D721Med (cell line): ENCODE results near the gene BACE1.
"Not testable (repeated sequence)": the region's sequence is repeated elsewhere in the genome, so short reads cannot be mapped to it uniquely, and the experiment has no call there.

Experiments used
- DNase-seq: peaks from one replicate; pipeline ENCODE4 v3.0.0; 2011; ENCODE audit warnings: low spot score; ENCODE audit not compliant: insufficient read length
- FAIRE-seq: peaks from 2 replicates; lab custom pipeline; 2011; peaks lifted over from hg19 to GRCh38; lab: Jason Lieb, UNC
- CTCF ChIP-seq: IDR thresholded peaks from 2 replicates; pipeline ENCODE4 v1.5.1; 2012; ENCODE audit warnings: mild to moderate bottlenecking, control low read depth; ENCODE audit not compliant: insufficient read depth; ENCODE audit errors: missing control alignments

The BACE1 gene

DNA sequence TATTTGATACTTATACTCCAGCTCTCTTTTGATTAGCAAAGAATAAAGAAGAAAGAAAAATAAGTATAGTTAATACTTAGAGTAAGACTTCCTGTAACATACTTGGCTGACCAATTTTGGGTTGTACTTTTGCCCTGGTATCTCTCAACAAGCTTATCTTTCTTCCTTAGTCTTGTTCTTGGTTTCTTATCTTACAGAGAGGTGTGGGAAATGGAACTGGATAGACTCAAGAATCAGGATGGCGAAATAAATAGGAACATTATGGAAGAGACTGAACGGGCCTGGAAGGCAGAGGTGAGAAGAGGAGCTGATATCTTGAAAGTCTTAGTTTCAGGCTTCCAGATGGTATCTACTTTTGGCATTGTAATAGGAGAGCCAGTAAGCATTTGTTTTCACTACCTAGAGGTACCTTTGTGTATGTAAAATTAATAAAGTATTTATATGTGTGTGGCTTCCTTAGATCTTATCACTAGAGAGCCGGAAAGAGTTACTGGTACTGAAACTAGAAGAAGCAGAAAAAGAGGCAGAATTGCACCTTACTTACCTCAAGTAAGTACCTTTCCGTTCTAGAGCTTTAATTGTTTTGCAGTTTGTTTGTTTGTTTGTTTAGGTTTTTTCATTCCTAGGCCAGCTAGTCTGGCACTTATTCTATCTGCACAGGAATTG, 36.2 kb downstream of the BACE1 start:
- FAIRE-seq (no peak), DNase-seq (no peak)
- no peak for TF ChIP-seq CTCF

DNA sequence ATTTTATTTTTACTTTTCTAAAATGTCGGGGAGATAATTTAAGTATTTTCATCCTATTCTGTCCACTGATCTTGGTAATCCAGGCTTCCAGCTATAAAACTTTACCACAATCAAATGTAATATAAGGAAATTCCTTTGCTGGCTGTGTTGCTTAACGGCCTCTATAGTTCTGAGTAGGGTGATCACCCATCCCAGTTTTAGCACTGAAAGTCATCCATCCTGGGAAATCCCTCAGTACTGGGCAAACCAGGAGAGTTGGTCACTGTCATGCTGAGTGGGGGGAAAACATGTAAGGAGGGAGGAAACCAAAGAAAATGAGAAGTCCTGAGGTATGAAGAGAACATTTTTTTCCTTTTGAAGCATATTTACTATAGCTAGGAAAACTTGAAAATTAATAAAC, 37.7 kb downstream of the BACE1 start:
- no peak for DNase-seq
- TF ChIP-seq CTCF, result no peak
- FAIRE-seq, result no peak

- DNase-seq, result no peak
- no peak for FAIRE-seq
- TF ChIP-seq CTCF, result no peak
Observed at GRCh38 chr11:117273550-117274289, 42.3 kb downstream of the BACE1 start.

DNA sequence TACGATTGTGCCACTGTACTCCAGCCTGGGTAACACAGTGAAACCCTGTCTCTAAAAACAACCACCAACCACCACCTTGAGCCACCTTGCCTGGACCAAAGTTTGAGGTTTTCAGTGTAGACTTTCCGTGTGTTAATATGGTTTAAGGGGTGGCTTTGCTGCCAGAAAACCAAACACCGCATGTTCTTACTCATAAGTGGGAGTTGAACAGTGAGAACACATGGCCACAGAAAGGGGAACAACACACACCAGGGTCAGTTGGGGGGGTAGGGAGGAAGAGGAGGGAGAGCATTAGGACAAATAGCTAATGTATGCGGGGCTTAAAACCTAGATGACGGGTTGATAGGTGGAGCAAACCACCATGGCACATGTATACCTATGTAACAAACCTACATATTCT, 43.9 kb downstream of the BACE1 start:
- FAIRE-seq, DNase-seq: not testable (repeated sequence)

DNA sequence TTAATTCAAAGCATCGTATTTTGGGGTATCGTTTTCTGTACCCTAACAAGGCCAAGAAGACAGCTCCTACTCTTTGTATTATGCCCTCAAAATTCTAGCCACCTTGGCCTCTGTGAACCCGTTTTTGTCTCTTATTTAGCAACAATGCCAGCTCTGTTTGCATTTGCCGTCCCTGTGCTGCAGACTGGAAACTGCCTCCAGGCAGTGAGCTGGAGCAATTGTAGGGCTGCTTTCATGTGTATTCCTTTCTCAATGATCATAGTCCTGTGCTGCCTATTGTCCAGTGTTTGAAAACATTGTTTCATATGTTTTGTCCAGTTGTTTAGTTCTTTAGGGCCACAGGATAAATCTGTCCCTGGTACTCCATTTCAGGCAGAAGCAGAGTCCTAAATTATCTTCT, 44.8 kb downstream of the BACE1 start:
- TF ChIP-seq CTCF, result no peak
- FAIRE-seq (no peak), DNase-seq (no peak)

DNA sequence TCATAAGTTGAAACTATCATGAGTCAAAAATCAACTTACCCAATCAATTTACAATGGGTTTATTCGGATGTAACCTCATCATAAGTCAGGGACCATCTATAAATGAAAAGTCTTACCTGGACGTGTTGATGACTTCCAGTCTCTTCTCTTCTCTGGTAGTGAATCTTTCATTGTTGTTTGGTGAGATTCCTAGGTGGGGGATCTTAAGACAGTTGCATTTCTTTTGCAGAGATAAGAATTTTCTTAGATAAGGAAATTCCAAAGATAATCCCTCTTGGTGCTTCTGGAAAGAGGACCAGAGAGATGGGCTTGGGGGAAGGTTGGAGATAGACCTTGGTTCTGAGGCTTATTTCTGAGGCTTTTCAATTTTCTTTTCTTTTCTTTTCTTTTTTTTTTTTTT, 46.2 kb downstream of the BACE1 start:
- TF ChIP-seq CTCF, result no peak
- DNase-seq, result no peak
- peak; percentile 6 for FAIRE-seq

GRCh38 chr11:117265745-117266144, 50.3 kb downstream of the BACE1 start:
- no peak for FAIRE-seq
- no peak for TF ChIP-seq CTCF
- DNase-seq, result no peak

GRCh38 chr11:117264624-117265323, 51.3 kb downstream of the BACE1 start:
- DNase-seq, FAIRE-seq: not testable (repeated sequence)
